Retinal pigment epithelial cell (primary cell): Measurements from ENCODE around the gene COL16A1.

Experiments used
- DNase-seq: peaks from one replicate; pipeline ENCODE4 v3.0.0-alpha.2; 2010; ENCODE audit warnings: low read depth
- H3K4me3 ChIP-seq: 2 replicates; pipeline ENCODE4 v1.5.1; 2011; ENCODE audit warnings: mild to moderate bottlenecking, low read length, control low read depth, moderate library complexity
- CTCF ChIP-seq: conservative IDR thresholded peaks from 2 replicates; pipeline ENCODE4 v1.5.1; 2011; ENCODE audit warnings: low read depth, low read length, control low read depth, inconsistent platforms

COL16A1 gene

GRCh38 chr1:31732751-31733289 lies 29.0 kb upstream of the COL16A1 start:
- DNase-seq = no peak
- no peak for TF ChIP-seq CTCF
- no peak overlapping the region for H3K4me3 ChIP-seq

GRCh38 chr1:31732343-31732742 lies 28.5 kb upstream of the COL16A1 start:
- no peak for TF ChIP-seq CTCF
- no peak for DNase-seq
- H3K4me3 ChIP-seq = no peak overlapping the region

- no peak for DNase-seq
- no peak overlapping the region for H3K4me3 ChIP-seq
- no peak for TF ChIP-seq CTCF
Observed at GRCh38 chr1:31731049-31731565, 27.3 kb upstream of the COL16A1 start.

DNA sequence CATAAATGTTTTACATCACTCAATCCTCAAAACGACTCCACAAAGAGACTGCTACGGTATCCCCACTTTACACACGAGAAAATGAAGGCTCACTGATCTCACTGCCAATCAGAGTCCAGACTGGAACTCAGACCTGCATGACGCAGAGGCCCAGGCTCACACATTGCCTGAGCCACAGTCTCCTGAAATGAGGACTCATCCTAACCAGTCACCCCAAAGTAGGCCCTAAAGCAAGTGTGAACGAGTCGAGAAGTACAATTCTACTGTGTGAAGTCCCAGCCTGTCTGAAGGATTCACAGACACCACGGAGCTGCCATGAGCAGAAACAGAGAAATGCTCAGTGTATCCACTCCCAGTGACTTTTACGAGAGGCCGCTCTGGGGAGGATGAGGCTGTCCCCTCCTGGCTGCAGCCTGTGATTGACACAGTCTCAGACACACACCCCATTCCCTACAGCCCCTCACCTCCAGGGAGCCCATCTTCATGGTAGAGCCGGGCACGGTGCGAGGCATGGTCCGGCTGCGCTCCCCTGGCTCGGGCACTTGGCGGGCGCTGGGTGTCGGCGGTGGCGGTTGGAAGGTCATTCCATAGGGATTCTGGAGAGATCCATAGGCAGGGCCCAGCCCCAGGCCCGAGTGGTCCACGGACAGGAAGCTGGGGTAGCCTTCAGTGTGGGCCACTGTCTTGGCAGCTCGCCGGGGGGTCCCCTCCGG lies 26.7 kb upstream of the COL16A1 start:
- TF ChIP-seq CTCF = no peak
- no peak overlapping the region for H3K4me3 ChIP-seq
- no peak for DNase-seq

GRCh38 chr1:31727849-31728248 lies 24.0 kb upstream of the COL16A1 start:
- DNase-seq = no peak
- no peak for TF ChIP-seq CTCF
- H3K4me3 ChIP-seq = no peak overlapping the region

- no peak overlapping the region for H3K4me3 ChIP-seq
- no peak for DNase-seq
- TF ChIP-seq CTCF = no peak
Observed at GRCh38 chr1:31727195-31727594, 23.4 kb upstream of the COL16A1 start.

DNA sequence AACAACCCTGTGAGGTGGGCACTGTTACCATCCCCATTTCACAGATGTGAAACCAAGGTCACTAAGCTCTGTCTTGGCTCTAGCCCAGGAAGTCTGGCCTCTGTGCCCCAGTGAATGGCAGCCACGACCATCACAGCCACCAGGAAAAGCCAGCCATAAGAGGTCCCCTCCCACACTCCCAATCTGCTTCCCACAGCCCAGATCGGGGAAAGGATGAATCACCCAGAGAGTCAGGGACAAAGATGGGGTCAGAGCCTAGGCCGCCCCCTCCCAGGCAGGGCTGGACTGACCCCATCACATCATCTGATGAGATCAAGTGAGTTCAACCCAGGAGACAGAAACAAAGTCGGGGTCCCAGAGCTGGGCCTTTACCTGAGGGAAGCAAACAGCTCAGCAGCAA lies 22.9 kb upstream of the COL16A1 start:
- DNase-seq = no peak
- H3K4me3 ChIP-seq = no peak overlapping the region
- TF ChIP-seq CTCF = no peak
